ENCODE results near the gene ADCY4. TPM values are rescaled to one million over a fixed set of nuclear protein-coding genes. Genes with fewer than 3 reads are reported as not detected.

ADCY4 gene
- total and polyA plus RNA-seq, 2 donors (not counting 1 experiment from before 2014, with no cell fraction given): 2.3 to 7.8 TPM

DNA sequence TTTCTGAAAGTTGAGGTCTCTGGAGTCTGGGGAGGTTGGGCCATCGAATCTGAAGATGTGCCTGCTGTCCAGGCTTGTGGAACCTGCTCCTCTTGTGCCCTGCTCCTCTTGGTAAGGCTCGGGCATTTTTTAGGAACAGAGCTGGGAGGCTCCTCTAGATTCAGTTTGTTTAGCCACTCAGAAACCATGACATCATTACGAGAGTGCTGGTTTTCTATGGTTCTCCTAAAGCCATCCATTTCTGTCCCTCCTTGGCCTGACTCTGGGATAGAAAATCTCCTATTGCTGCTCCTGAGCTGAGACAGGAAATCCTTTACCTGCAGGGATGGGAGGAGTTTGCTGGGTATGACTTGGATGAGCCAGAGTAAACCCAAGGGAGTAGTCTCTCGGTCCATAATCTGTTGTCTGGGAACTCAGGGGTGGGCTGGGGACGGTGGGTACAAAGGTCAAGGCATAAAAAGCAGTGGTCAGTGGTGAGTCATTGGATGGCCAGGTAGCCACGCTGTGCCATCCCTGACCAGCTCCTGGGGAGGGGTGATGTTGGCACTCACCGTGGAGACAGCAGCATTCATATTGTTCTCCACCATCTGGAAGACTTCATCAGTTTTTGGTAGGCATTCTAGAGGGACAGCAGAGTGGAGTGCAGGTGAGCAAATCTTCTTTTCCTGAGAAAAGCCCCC is 2.4 kb upstream of the ADCY4 start:
- Histone ChIP-seq H3K4me2 (replicated peaks; ENCODE audit: low read depth, low read length, poor library complexity, severe bottlenecking) (no peak overlapping the region), H3K9ac (ENCODE audit: low read length) (no peak overlapping the region), H2AFZ (ENCODE audit: insufficient read depth, low read depth, low read length, poor library complexity, severe bottlenecking) (no peak overlapping the region), H3K36me3 (replicated peaks in 1 of 2; ENCODE audit: control extremely low read depth in 1 of 2, control insufficient read depth in 1 of 2, extremely low read depth in 1 of 2, insufficient read depth in 2 of 2, low read length in 1 of 2) (peaks cover 0 to 24% of the 10 kb centered on the region in 2 experiments), H3K27ac (ENCODE audit: low read length in 2 of 2) (no peak overlapping the region), H3K79me2 (ENCODE audit: control insufficient read depth, insufficient read depth, low read length) (peaks cover 15% of the 10 kb centered on the region), H3K4me1 (ENCODE audit: control insufficient read depth in 2 of 2, insufficient read depth in 2 of 2, low read length in 2 of 2) (peaks cover 48 to 55% of the 10 kb centered on the region in 2 donors), H3K9me3 (ENCODE audit: control extremely low read depth in 1 of 3, control insufficient read depth in 2 of 3, insufficient read depth in 1 of 3, low read length in 2 of 3) (peaks cover 0 to 8% (median 0%) of the 10 kb centered on the region in 3 donors), H3K27me3 (replicated peaks in 1 of 4; ENCODE audit: control extremely low read depth in 1 of 4, control insufficient read depth in 3 of 4, insufficient read depth in 4 of 4, low read length in 3 of 4) (peaks cover 0 to 36% (median 16%) of the 10 kb centered on the region in 4 experiments), H3K4me3 (ENCODE audit: control extremely low read depth in 1 of 5, extremely low read depth in 1 of 5, insufficient read depth in 1 of 5, low read depth in 2 of 5, low read length in 4 of 5) (no peak overlapping the region), H4K20me1 (ENCODE audit: control insufficient read depth, insufficient read depth, low read length, poor library complexity, severe bottlenecking) (peaks cover 25% of the 10 kb centered on the region)
- Mint-ChIP-seq H3K27ac (no peak overlapping the region), H3K27me3 (peaks cover 19% of the 10 kb centered on the region), H3K9me3 (ENCODE audit: insufficient read depth) (no peaks in the 10 kb centered on the region), H3K4me1 (peaks cover 47% of the 10 kb centered on the region), H3K4me3 (peak overlapping the region; percentile 23)
- WGBS (ENCODE audit: insufficient coverage): 95% methylated on average over 6 of the region's 7 CpGs
- POLR2A ChIA-PET: interaction anchor here (1.8 kb wide), 2 partner anchors 93 to 94 kb away, joined by 4 to 5 read pairs; partner anchors contain the start of genes CBLN3 and KHNYN
- intact Hi-C loops (cut with micrococcal nuclease): loop anchor here (10.0 kb wide), 1 partner anchor 338 kb away; no protein-coding TSS in a partner anchor
- no peak for TF ChIP-seq EZH2 (IDR thresholded peaks at IDR 0.05; ENCODE audit: borderline replicate concordance, insufficient read depth, low read depth, low read length, poor library complexity, severe bottlenecking)
- TF ChIP-seq, protein P1, sequence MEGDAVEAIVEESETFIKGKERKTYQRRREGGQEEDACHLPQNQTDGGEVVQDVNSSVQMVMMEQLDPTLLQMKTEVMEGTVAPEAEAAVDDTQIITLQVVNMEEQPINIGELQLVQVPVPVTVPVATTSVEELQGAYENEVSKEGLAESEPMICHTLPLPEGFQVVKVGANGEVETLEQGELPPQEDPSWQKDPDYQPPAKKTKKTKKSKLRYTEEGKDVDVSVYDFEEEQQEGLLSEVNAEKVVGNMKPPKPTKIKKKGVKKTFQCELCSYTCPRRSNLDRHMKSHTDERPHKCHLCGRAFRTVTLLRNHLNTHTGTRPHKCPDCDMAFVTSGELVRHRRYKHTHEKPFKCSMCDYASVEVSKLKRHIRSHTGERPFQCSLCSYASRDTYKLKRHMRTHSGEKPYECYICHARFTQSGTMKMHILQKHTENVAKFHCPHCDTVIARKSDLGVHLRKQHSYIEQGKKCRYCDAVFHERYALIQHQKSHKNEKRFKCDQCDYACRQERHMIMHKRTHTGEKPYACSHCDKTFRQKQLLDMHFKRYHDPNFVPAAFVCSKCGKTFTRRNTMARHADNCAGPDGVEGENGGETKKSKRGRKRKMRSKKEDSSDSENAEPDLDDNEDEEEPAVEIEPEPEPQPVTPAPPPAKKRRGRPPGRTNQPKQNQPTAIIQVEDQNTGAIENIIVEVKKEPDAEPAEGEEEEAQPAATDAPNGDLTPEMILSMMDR (IDR thresholded peaks at IDR 0.05): no peak
- CTCF ChIA-PET: interaction anchor here (0.8 to 16.1 kb wide), 4 partner anchors 28 to 93 kb away, joined by 3 to 650 read pairs (median 4); partner anchors contain the start of genes CBLN3, KHNYN and RABGGTA
- DNase-seq: no peak
- no peak for ATAC-seq (ENCODE audit: low read depth)

Measured in B cell (primary cell).